HG02884 (cell line): ENCODE data around the gene GRM5.

Experiments used
- ATAC-seq: cut with Tn5 transposase; IDR thresholded peaks from one replicate; pipeline ENCODE4 v1.9.1; 2021; ENCODE audit warnings: mild to moderate bottlenecking, moderate library complexity; ENCODE audit not compliant: unreplicated experiment

The GRM5 gene

DNA sequence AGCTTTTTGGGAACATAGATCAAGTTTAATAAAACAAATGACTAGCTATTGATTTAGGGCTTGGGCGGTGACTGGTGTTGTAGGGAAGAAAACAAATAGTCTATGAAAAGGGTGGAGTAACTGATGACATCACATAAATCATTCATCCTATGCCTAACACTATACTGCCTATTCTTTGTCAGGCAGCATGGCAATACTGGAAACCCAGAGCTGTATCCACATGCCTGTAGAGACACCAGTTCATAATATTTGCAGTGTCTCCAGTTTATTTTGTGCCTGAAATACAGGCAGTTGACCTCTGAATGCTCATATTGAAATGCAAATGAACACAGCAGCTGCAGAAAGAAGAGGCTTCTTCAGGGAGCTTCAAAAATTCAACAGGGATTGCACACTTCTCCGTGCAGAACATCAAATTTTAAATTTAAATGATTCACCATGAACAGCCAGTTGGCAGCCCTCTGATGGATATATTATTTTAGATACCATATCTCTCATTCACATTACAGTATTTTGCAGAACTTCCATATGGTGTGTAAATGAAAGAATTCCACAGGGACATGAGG lies 445.1 kb downstream of the GRM5 start:
- no peak for ATAC-seq

DNA sequence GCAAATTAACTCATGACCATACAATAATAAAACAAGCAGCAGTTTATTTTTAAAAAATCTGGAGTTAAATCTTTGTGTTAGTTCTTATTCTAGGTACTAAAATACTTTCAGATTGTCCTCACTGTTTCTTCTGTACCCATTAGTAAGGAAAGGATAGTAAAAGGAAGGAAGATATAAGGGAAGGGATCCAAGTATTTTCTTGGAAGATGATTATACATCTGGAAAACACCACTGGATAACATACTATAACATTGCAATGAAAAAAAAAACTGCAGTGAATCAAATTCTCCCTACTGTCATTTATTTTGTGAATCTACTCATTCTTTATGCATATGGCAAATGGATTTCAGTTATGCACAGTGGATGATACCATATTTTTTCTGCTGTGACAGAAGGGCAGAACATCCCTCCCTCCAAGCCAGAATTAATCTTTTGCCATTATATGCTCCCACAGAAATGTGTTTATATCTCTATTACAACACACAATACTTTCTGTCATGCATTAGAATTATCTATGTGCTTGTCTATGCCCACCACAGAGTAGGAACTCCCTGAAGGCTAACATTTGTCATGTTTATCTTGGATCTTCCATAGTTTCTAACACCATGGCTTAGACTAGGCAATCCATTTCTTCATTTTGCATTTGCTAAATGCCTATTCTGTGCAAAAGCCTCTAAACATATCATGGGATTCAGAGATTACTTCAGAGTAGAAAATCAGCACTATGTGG lies 446.0 kb downstream of the GRM5 start:
- no peak for ATAC-seq

GRCh38 chr11:88619071-88619425 lies 446.7 kb downstream of the GRM5 start:
- ATAC-seq: no peak

DNA sequence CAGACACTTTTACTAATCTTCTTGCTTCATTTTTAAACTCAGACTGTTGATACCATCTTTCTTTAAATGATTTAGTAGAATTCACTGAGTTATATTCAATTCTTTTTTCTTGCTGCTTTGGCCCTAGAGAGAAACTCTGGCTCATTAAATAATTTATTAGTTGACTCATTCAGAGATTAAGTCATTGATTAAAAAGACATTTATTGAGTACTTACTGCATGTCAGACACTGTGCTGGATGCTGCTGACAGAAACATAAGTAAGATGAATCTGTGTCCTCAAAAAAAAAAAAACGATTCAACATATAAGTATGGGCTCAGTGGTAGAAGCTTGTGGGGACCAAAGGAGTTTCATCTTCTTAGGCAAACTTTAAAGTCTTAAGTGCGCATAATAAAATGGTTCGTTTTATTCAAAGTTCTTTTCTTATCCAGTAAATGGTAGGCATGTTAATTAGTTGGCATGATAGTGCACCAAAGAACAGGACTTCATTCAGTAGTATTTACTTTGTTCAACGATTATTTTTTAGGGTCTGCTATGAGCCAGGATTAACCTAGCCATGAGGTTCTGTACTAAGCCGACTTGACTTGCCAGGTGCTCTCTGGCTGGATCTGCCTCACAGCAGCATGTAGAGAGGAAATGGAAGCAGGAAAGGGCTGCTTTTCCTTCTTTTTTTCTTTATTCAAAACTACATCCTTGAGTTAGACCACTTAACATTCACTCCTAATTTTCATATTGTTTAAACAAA lies 447.3 kb downstream of the GRM5 start:
- no peak for ATAC-seq

- ATAC-seq: no peak
These were observed 448.6 kb downstream of the GRM5 start for GRCh38 chr11:88617226-88617625.

GRCh38 chr11:88604260-88604659 lies 461.5 kb downstream of the GRM5 start:
- ATAC-seq: no peak

DNA sequence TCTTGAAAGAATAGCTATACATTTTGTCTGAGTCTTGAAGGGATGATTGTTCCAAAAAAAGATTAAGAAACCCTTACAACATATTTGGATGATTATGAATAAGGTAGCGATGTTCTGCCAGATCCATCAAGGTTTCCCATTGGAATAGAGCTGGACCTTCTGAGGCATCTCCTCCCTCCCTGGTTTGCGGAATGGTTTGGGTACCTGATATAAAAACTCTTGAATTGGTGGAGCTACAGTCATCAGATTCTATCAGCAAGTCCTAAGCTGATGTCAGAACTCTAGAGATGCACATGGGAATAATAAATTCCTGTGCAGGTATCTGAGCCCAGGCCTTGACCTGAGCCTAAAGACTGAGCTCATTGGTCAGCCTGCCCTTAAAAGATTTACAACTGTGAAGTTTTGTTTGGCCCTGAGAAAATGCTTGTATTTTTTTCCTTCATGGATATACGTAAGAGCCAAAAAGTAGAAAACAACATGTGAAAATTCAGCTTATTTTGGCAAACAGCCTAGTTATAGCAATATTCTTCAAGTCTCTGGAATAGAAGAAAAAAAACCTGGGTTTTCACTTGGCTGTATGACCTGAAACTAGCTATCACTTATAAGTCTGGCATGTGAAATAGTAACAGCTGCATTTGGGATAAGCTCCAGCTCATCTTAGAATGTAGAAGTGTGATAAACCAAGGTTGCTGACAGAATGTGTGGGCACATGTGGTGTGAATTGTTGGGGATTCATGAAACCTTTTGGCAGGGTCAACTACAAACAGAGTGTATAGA lies 462.5 kb downstream of the GRM5 start:
- no peak for ATAC-seq

- no peak for ATAC-seq
These were observed 468.4 kb downstream of the GRM5 start for GRCh38 chr11:88597387-88597786.

GRCh38 chr11:88596786-88597185 lies 469.0 kb downstream of the GRM5 start:
- no peak for ATAC-seq

DNA sequence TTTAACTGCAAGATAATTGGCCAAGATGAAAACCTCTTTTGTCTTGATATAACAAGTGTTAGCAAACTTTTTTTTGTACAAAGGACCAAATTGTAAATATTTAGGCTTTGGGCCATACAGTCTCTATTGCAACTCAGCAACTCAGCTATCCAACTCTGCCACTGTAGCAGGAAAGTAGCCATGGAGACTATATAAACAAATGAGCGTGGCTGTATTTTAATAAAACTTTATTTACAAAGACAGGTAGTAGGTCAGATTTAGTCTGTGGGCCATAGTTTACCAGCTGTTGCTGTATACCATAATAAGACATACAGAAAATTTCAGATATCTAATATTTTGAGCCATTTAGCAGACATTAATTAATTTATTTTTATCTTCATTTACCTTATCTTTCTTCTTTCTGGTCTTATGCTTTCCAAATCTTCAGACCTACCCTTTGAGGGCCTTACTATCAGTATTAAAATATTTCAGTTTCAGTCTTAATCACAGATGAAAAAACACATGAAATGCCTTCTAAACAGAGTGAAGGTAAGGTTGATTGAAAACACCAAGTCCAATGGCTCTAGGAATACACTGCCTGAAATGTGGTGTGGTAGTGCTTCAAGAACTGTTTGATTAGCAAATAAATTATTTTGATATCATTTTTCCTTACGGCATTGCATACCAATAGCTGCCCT lies 471.4 kb downstream of the GRM5 start:
- no peak for ATAC-seq

DNA sequence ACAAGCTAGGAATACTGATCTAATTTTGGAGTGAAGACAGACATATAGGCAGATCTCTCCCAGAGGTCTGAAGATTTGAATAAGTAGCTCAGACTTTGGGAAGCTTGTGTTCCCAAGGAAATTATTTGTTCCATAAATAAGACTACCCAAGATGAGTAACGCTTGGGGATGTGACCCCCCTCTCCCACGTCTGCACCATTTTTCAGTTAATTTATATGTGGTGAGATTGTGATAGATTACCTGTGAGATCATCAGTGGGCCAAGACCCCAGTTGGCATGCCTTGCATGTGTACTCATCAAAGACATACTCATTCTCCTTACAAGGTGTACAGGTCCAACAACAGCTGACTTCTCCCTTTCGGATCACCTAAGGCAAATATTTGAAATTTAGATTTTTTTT lies 475.4 kb downstream of the GRM5 start:
- ATAC-seq: no peak

DNA sequence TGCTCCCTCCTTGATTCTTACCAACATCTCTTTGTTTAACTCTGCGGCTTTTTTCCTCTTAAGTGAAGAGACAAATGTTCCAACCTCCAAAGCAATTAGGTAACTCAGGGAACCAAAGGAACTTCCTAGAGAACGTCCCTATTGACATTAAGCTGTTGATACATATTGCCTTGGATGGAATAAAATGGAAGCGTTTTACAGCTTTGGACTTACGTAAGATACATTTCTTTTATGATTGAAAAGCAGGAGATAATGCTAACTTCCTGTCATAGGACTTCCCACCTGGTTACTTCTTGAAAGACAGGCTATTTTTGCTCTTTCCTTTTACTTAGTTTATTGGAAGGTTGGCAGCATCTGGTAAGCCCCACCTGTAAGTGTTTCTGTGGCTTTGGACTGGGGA lies 482.5 kb downstream of the GRM5 start:
- ATAC-seq: no peak

GRCh38 chr11:88579466-88579865 lies 486.3 kb downstream of the GRM5 start:
- ATAC-seq: no peak

DNA sequence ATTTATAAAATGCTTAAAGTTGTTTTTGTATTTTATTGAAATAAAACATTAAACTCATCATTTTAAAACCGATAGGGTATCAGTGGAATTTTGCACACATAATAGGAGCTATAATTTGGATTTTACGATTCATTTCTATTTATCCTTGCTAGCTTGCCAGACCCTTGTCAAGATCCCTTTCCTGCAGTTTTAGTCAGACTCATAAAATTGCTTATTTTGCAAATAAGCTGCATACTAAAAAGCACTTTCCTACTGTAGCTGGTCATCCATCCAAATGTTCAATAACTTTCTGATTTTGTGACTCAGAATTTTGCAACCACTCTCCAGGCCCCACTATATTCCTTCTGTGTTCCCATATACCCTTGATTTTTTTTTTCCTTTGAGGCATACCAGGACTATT lies 489.0 kb downstream of the GRM5 start:
- no peak for ATAC-seq

- no peak for ATAC-seq
These were observed 489.9 kb downstream of the GRM5 start for GRCh38 chr11:88575916-88576315.

DNA sequence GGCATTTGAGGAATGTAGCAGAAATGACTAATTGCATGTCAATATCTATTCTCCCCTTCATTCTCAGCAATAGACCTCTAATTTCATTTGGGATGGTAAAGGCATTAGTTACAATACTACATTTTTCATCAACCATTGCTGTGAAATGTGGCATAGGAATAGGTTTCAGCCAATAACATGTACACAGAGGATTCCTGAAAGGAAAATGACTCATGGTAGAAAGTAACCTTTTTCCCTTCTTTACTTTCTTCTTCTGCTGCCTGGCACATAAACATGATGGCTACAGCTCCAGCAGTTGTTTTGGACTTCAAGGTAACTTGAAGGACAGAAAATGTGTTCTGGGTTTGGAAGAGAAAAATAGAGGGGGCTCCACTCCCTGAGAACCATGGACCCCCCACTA lies 496.4 kb downstream of the GRM5 start:
- no peak for ATAC-seq

GRCh38 chr11:88555829-88556202 lies 510.0 kb downstream of the GRM5 start:
- ATAC-seq: no peak

DNA sequence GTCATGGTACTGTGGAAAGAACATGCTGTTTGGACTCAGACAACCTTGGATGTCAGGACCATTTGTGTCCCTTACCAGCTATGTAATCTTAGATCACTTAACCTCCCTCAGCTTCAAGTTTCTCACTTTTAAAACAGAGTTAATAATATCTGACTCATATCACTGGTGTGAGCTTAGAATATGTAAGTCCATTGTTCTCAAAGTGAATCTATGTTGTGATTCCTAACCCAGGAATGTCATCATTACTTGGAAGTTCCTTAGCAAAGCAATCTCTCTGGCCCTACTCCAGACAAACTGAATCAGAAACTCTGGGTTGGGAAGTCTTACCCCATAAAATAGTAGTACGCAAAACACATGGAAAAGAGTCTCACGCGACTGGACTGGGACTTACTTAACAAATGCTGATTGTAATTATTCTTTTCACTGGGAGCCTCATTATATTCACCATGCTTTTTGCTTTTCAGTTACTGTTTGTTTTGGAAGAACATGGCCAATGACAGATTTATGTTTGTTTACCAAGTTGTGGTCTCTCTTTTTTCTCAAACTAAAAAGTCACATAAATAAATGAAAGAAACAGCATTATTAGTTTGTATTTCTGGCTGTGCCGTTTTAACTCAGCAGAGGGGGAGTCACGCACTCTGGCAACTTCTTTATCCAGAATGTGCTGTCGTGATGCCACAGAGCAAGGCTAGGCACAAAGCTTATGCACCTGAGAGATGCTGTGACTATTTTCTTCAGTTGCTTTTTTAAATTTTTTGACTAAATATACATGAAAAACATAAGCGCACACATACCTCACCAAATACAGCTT lies 510.6 kb downstream of the GRM5 start:
- ATAC-seq: no peak

DNA sequence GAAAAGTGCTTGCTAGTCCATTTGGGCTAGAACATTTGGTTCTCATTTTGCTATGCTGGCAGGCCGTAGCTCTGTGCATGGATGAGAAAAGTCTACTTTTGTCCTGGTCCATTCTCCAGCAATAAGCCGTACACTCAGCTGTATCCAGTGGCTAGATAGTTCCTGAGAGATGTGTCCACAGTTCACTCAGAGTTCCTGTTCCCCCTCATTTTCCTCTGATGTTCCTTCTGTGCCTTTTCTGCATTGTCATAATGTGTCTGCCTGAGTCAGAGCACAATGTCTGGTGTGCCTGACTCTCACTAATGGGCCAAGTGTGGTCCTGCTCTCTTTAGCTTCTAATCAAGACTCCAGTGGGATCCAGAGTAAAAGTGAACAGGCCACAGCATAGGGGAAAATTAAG lies 512.6 kb downstream of the GRM5 start:
- no peak for ATAC-seq

DNA sequence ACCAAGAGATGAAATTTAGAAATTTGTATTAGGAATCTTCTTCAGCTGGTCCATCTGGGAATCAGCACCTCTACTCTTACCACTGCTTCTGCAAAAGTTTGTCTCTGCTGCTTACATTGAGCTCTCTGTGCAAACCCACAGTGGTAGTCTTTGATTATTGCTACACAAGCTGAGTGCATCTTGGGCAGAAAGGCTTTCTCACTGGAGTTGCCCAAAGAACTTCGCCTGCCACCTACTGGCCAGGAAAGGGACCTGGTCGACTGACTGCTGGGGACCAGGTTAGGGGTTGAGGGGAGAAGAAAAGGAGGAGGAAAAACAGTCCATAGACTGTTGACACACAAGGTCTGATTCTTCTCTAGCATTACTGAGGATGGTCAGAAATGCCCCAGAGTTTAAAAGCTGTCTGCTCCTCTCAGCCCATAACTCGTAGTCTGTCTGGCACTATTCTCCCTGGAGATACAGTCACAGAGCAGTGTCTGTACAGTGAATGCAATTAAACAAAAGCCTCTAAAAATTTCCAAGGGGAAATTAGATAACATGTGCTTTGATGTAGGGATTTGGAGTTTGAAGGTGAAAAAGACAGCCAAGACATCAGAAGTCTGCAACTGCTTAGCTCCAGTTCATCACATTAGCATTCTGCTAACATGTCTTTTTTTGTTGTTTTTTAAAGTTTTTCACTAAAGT lies 513.3 kb downstream of the GRM5 start:
- ATAC-seq: peak; percentile 99
